GM19193 (cell line): ENCODE measurements around the gene NFIC.

Source experiments
- POLR2A ChIP-seq: IDR thresholded peaks from 4 replicates; pipeline ENCODE4 v1.6.1; 2011; ENCODE audit not compliant: insufficient read depth, insufficient read length; ENCODE audit errors: extremely low read depth

NFIC gene

GRCh38 chr19:3480383-3481091 is 114.2 kb downstream of the NFIC start, which contains the start of gene SMIM24:
Gene SMIM24 (minus strand): TSS chr19:3480525. CDS start chr19:3480463, 62 bp downstream.
- TF ChIP-seq POLR2A: no peak

- TF ChIP-seq POLR2A: no peak
Measured at GRCh38 chr19:3481241-3482090, 115.1 kb downstream of the NFIC start.

DNA sequence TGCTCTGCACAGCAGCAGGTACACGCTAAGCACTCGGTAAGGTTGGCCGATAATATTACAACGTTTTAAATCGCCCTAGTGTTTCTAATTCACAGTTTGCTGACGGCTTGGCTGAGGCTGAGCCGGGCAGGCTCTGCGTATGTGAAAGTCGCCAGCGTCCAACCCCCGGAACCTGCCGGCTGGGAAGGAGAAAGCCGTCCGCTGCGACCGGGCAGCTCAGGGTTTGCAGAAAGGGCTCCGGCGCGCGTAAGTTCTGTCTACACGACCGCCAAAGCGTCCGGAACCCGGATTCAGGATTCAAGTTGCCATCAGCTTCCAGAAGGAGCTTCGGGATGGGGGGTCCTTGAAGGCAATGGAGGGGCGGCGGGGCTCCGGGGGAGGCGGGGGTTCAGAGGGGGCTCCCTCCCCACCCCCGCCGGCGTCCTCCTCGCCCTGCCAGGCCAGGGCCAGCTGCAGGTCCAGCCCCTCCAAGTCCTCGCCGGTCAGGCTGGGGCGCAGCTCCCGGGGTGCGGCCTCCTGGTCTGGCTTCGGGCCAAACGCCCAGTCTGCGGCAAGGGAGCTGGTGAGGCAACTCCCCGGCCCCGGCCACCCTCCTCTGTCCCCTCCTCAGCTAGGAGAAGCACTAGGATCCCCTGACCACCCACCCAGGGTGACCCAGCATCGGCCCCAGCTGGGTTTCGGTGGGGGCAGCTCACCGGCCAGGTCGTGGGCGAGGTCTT is 116.3 kb downstream of the NFIC start:
- TF ChIP-seq POLR2A: no peak

DNA sequence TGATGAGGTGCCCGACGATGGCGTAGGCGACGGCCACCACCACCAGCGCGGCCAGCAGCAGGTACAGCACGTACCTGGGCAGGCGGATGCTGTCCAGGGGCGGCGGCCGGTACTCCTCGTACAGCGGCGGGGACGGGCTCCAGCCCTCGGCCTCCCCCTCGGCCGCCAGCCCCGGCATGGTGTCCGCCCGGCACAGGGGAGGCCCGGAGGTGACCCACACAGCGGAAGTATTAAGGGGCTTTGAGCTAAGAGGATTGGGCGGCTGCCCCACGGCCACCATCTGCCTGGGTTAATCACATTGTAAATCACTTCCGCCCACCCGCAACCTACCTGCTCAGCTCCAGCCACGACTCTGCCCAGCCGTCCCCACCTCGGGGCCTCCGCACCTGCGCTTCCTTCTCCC is 116.8 kb downstream of the NFIC start, which contains the start of gene SMIM44:
Gene SMIM44 (minus strand): TSS at position 216 of the 403 bp plus-strand sequence. CDS start 38 bp downstream, at position 178.
- TF ChIP-seq POLR2A: no peak

- no peak for TF ChIP-seq POLR2A
Measured at GRCh38 chr19:3491396-3492119, 125.2 kb downstream of the NFIC start.

GRCh38 chr19:3492131-3492839 is 125.9 kb downstream of the NFIC start:
- no peak for TF ChIP-seq POLR2A

- TF ChIP-seq POLR2A: no peak
Measured at GRCh38 chr19:3492919-3493318, 126.5 kb downstream of the NFIC start.

DNA sequence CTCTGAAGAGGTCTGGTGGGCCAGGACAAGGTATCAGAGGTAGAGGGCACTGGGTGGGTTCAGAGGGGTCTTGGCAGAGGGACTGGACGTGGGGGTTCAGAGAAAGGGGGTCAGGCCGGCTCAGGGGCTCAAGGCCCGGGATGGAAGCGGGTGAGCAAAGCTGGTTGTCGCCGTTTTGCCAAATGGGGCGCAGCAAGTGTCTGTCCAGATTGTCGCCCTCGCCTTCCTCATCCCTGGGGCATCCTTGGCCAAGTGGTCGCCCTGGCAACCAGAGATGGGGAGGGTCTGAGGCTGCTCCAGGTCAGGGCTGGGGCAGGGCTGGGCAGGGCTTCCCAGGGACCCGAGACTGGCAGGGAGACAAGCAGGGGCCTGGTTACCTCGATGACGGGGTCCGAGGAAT is 127.3 kb downstream of the NFIC start:
- TF ChIP-seq POLR2A: no peak

GRCh38 chr19:3494051-3494450 is 127.7 kb downstream of the NFIC start:
- TF ChIP-seq POLR2A: no peak

DNA sequence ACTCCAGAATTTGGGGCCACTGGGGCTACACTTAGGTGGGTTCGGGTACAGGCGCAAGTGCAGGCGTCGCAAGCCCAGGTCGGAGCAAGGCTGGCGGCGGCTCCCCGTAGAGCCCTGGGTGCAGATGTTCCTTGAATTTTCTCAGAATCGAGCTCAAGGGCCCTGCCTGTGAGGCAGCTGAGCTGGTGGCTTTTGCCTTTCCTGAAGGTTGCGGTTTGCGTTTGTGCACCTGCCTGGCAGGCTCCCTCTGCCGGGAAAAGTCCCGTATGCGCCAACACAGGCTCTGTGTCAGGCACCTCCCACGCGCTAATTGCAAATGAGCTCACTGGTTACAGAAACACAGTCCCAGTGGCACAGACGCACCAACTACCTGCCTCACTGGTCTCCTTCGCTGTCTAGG is 128.2 kb downstream of the NFIC start:
- no peak for TF ChIP-seq POLR2A

DNA sequence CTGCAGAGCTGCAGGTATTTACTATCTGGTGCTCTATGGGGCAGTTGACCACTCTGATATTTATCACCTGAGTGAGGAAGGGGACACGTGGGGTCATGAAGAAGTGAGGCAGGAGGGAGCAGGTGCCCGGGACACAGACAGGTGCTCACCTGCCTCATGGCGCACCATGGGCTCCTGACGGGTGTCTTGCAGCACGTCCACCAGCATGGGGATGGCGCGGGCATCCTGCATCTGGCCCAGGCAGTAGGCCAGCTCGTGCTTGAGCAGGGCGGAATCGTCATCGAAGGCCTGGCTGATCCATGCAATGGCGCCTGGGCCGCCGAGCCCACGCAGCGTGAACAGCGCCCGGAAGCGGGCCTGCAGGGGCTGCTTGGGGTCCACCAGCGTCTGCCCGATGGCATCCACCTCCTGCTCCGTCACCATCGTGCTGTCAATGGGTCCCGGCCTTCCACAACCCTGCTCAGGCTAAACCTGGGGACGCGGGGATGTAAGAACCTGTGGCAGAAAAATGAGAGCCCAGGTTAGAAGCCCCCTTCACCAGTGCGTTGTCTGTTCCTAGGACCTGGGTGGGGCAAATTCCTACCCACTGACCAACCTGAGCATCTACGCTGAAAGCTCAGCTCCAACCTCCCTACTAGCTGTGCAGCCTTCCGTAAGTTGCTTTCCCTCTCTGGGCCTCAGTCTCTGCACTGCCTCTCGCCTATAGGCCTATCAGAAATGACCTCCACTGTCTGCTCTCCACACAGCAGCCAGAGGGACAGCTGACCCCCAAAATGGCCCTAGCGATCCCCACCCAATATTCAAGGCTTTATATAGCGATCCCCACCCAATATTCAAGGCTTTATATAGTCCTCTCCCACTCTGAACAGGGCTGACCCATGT is 130.2 kb downstream of the NFIC start:
- no peak for TF ChIP-seq POLR2A

GRCh38 chr19:3497757-3498520 is 131.6 kb downstream of the NFIC start:
- no peak for TF ChIP-seq POLR2A
